Globus pallidus (tissue), 1 donor: ENCODE measurements around the gene SLC29A2.
A peak's percentile ranks its signal among the peaks of the same experiment; 100 is the strongest.

Source experiments
- DNase-seq: peaks from one replicate; pipeline ENCODE4 v3.0.0-alpha.2; 2015; ENCODE audit warnings: low spot score

The SLC29A2 gene

DNA sequence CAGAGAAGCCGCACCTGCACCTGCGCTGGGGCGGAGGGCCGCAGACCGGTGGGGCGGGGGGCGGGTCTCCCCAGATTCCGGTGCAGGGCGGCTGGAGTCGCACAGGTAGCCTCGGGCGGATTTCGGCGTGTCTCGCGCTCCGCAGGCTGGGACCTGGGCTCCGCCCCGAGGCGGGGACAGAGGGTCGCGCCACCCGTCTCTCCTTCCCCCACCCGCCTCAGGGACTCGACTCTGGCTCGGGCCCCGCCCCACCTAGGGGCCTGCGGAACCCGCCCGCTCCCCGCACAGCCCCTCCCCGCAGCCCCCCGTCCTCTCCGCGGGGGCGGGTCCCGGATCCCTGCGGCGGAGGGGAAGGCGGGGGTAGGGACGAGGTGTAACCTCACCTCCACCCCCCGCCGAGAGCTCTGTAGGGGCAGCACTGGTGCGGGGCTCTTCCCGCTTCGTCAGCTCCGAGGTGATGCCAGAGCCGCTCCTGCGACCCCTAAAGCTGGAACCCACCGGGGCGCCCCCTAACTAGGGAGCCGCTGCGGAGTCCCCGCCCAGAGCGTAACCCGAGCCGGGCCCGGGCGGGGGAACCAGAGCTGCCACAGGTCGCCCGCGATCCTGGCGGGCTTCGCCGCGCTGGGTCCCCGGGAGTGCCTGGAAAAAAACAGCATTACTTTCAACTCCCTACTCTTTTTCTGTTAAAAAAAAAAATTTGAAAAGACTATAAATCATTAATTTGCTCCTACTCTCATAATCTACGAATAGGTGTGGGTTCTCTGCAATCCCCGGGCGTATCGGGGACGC lies at the start of gene SLC29A2:
Gene SLC29A2, minus strand, starts transcription at position 134 of the 789 bp plus-strand sequence. CDS start 169 bp downstream, outside the sequence.
- peak; percentile 7 for DNase-seq

- no peak for DNase-seq
These were observed 49.3 kb upstream of the SLC29A2 start, which contains the start of gene NPAS4 for GRCh38 chr11:66420671-66421476. Gene NPAS4 (plus strand): TSS chr11:66421035. CDS start chr11:66421180, 145 bp downstream.

- no peak for DNase-seq
These were observed 48.3 kb upstream of the SLC29A2 start for GRCh38 chr11:66419825-66420224.

DNA sequence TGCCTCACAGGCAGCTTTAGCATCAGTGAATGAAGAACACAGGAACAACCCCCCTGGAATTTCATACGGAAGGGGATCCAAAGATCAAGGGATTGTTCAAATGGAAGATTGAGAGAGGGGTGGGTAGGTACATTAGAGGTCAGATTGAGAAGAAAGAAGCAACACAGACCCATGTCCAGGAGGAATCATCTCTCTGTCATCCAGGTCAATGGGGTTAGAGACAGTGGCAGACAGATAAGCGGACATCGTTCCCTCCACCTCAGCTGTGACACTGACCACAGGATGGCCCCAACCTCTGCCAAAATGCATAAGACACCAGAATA lies 47.4 kb upstream of the SLC29A2 start:
- no peak for DNase-seq

- DNase-seq: no peak
These were observed 46.8 kb upstream of the SLC29A2 start for GRCh38 chr11:66418168-66418985.

- DNase-seq: no peak
These were observed 45.4 kb upstream of the SLC29A2 start for GRCh38 chr11:66417000-66417399.

- DNase-seq: no peak
These were observed 43.9 kb upstream of the SLC29A2 start for GRCh38 chr11:66415423-66415822.

GRCh38 chr11:66414120-66414934 lies 42.8 kb upstream of the SLC29A2 start:
- DNase-seq: no peak

GRCh38 chr11:66413167-66413566 lies 41.6 kb upstream of the SLC29A2 start:
- DNase-seq: no peak

- DNase-seq: no peak
These were observed 40.5 kb upstream of the SLC29A2 start for GRCh38 chr11:66412110-66412509.

DNA sequence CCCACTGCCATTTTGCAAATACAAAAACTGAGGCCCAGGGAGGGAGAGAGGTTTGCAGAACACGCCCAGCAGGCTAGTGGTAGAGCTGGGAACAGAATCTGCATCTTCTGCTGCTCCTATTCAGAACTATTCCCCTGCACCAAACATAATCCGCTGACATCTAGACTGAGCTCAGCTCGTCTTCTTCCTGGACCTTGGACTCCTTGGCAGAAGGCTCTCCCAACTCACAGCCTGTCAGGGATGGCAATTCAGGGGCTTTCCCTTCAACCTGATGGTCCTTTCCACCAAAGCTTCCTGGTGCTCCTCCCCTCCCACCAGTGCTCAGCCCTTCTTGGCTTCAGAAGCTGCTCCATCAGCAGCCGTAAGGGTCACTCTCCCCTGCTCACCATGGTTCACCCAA lies 39.8 kb upstream of the SLC29A2 start:
- DNase-seq: no peak

DNA sequence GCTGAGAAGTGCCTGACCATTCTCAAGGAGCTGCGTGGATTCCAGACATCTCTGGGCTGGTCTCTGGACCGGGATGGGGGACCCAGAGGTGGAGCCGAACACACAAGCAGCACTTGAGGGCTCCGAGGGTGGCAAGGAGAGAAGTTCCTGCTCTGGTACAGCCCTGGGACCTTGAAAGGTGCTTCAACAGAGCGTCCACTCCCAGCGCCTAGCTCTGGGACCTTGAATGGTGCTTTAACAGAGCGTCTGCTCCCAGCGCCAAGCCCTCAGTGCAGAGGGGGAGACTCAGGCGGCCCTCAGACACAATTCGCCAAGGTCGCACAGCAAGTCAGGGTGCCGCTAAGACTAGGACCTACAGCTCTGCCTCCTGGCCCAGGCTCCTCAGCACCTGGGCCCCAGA lies 38.6 kb upstream of the SLC29A2 start:
- DNase-seq: no peak

DNA sequence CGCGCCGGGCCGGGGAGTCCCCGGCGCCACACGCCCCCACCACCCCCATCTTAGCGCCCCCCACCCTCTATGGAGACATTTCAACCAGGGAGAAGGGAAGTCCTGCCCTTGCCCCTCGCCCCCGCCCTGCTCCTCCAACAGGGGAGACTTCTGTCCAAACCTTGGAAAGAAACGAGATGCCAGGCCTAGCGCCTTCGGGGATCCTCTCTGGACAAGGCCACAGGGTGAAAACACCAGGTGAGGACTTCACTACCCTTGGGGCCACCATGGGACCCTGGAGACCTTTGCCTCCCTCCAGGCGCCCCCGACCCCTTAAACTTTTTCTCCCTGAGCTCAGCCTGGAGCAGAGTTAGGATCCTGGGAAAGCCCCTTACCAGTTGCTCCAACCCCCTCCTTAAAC lies 37.7 kb upstream of the SLC29A2 start:
- DNase-seq: no peak

- peak; percentile 80 for DNase-seq
These were observed 37.1 kb upstream of the SLC29A2 start for GRCh38 chr11:66408488-66409214.

GRCh38 chr11:66407651-66408050 lies 36.1 kb upstream of the SLC29A2 start:
- no peak for DNase-seq

- no peak for DNase-seq
These were observed 22.4 kb upstream of the SLC29A2 start for GRCh38 chr11:66393954-66394353.

DNA sequence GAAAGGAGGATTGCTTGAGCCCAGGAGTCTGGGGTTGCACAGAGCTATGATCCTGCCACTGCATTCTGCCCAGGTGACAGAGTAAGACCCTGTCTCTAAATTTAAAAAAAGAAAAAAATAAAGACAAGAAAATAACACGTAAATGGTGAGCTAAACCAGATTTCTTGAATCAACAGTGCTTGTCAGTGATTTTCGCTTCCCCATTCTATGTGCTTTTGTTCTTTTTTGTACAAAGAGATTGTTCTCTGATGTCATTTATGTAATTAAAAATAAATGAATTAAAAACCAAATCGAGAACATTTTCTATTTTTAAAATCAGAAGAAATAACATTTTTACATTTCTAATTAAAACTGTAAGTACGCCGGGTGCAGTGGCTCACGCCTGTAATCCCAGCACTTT lies 19.8 kb upstream of the SLC29A2 start:
- no peak for DNase-seq

GRCh38 chr11:66388780-66389386 lies 17.3 kb upstream of the SLC29A2 start:
- DNase-seq: peak; percentile 55

DNA sequence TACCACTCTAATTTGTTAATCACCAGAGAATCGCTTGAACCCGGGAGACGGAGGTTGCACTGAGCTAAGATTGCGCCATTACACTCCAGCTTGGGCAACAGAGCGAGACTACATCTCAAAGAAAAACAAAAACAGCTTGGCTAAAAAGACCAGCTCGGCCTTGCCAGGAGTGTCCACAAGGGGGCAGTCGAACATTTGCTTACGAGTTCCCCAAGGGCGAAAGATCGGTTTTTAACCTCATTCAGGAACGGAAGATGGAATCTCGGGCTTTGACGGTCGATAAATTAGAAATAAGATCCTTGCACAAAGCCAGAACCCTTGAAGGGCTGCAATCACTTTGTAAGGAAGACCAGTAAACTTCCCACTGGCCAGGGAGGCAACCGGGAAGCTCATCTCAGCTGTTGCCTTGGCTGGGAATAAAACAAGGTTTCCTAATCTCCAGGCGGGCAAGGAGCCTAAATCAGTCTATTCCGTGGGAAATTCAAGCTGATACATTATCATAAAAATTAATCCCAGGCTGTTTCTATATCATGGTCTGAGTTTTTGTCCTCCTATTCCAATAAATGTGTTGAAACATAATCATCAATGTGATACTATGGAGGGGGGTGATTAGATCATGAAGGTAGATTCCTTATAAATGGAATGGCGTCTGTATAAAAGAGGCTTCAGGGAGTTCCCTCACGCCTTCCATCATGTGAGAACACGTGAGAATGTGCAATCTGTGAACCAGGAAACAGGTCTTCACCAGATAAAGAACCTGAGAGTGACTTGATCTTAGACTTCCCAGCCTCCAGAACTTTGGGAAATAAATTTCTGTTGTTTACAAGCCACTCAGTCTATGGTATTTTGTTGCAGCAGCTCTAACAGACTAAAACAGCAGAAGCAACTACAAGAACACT lies 14.9 kb upstream of the SLC29A2 start:
- DNase-seq: peak; percentile 77
